HG03066 (cell line): ENCODE results near the gene TCF4.
A peak's percentile ranks its signal among the peaks of the same experiment; 100 is the strongest.

Experiments
- ATAC-seq: cut with Tn5 transposase; IDR thresholded peaks from one replicate; pipeline ENCODE4 v1.9.1; 2021; ENCODE audit warnings: low read depth; ENCODE audit not compliant: unreplicated experiment

The TCF4 gene

GRCh38 chr18:55336438-55337100 is 251.4 kb downstream of the TCF4 start:
- ATAC-seq, result no peak

DNA sequence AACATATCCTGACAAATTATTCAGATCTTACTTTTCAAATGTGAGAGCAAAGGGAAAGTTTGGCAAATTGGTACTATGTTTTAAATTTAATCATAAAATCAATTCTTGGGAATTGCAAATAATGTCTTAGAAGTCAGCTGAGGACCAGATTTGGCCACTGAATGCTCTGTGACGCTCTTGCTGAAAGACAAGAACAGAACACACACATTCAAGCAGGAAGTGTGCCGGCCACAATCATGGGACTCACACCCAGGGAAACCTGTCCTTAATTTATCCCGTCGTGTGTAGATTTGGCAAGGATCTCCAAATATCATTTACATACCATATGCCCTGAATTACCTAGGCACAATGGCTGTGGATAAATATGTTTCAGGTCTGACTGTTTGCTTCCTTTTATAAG is 253.1 kb downstream of the TCF4 start:
- no peak for ATAC-seq

DNA sequence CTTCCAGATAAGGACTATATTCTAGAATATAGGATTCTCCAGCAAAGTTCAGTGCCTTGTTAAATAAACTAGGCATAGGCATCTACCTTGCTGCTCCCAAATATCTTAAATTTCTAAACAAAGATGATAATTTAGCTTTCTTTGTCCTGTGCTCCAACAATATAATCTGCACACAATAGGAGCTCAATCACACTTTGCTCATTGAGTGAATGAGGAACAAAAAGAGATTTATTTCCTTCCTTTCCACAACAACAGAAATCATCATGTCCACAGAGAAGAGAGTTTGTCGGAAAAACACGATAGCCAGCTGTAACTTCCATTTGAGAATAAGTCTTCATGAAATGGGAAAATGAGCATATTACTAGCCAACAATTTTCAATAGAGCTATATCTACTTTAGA is 256.7 kb downstream of the TCF4 start:
- ATAC-seq, result no peak

GRCh38 chr18:55328301-55328700 is 259.7 kb downstream of the TCF4 start:
- no peak for ATAC-seq

GRCh38 chr18:55327454-55327853 is 260.5 kb downstream of the TCF4 start:
- ATAC-seq, result no peak

DNA sequence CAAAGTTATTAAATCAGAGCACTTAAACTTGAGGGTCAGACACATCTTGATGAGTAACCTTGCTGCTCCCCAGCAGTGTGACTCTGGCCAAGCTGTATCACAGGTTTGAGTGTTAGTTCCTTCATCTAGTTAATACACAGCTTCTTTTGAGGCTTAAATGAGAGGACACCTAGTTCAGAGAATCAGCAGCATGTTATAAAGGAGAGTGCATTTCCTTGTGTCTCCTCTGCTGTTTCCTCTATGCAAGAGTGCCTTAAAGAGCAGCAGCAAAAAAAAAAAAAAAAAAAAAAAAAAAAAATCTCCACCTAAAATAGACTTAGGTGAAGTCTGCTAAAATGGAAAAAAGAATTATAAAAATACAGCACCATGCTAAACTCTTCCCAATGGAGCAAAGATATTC is 261.9 kb downstream of the TCF4 start:
- ATAC-seq, result no peak

GRCh38 chr18:55324166-55324565 is 263.8 kb downstream of the TCF4 start:
- no peak for ATAC-seq

DNA sequence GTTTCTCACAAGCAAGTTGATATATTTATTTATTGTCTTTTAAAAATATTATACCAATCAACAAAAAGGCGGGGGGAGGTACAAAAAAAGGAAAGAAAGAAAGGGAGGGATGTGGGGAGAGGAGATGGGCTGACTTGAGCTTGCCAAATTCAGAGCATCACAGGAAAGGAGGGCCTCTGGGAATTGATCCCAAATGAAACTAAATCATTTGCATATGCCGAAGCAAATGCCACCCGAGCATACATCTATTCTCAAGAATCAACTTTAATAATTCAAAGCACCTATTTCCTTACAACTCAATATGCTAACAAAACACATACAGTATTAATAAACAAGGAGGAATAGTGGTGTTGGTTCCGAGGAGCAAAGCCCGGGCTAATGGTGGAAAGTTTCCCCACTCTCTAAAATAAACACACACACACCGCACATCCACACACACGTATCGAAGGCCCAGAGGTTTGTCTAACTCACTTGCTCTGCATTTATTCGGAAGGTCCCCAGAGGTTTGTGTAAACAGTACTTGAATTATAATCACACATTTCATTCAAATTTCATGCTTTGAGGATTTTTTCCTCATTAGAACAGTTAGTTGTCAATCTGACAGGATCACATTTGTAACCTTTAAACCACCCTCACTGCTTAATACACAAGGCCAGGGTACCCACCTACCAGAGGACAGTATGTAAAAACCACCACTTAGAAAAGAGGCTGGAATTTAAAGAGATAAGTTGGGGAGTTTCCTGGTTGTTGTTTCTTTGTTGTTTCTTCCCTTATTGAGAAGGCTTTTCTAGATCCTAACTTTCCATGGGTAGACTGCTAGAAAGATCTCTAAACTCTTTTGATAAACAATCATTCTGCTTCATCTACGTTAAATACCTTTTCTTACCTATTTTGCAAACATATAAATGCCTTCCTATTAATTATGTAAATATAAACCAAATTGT is 264.7 kb downstream of the TCF4 start:
- ATAC-seq, result no peak

DNA sequence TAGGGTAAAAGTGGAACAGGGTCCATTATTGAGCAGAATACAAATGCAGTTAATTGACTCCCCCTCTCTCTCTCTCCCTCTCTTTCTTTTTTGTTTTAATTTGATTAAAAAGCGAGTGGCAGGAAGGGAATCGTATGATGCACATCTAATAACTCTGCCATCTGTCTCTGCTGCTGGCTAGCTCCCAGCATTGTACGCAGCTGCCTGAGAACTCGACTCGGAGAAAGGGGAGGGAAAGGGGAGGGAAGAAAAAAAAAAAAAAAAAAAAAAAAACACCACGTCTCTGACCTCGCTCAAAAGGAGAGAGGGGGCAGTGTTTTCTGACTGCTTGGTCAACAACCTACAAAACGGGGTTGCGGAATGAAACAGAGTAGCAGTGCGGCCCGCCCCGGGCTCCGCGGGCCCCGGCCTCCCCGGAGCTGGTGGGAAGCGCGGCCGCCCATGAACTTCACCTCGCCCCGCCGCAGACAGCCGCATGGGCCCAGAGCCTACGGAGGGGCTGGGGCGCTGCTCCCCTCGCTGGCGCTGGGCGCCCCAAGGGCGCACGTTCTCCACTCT is 265.7 kb downstream of the TCF4 start:
- peak; percentile 61 for ATAC-seq

- peak; percentile 66 for ATAC-seq
These were observed 266.5 kb downstream of the TCF4 start for GRCh38 chr18:55321265-55322177.

- ATAC-seq, result no peak
These were observed 267.3 kb downstream of the TCF4 start for GRCh38 chr18:55320424-55321264.

GRCh38 chr18:55319459-55320193 is 268.4 kb downstream of the TCF4 start:
- ATAC-seq, result no peak

GRCh38 chr18:55318951-55319441 is 269.0 kb downstream of the TCF4 start:
- ATAC-seq, result no peak

DNA sequence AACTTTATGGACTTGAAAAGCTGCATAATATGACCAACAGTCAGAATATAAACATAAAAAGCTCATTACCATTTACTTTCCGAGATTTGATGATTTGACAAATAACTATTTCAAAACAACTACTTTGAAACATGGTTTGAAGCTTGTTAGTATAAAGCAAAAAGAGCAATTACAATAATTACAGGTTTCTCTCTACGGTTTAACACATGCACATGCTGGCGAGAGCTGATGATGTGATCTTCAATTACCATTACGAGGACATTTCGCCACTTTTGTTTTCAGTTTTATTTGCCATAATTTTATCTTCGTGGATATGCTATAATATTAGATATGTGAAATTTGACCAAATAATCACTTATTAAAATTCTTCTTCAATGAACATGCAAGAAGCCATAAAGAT is 270.1 kb downstream of the TCF4 start:
- no peak for ATAC-seq

- no peak for ATAC-seq
These were observed 270.7 kb downstream of the TCF4 start for GRCh38 chr18:55317324-55317723.

- no peak for ATAC-seq
These were observed 271.4 kb downstream of the TCF4 start for GRCh38 chr18:55316486-55317184.

- no peak for ATAC-seq
These were observed 273.3 kb downstream of the TCF4 start for GRCh38 chr18:55314615-55315237.

GRCh38 chr18:55314031-55314430 is 274.0 kb downstream of the TCF4 start:
- ATAC-seq, result no peak
